ENCODE measurements around the gene MYO15B. TPM values are rescaled to one million over a fixed set of nuclear protein-coding genes. Genes with fewer than 3 reads are reported as not detected.
"Not testable (repeated sequence)": the region's sequence is repeated elsewhere in the genome, so short reads cannot be mapped to it uniquely, and the experiment has no call there.

Gene MYO15B
- total RNA-seq, 2 experiments from 2014 or later = 11.3 to 13.7 TPM

DNA sequence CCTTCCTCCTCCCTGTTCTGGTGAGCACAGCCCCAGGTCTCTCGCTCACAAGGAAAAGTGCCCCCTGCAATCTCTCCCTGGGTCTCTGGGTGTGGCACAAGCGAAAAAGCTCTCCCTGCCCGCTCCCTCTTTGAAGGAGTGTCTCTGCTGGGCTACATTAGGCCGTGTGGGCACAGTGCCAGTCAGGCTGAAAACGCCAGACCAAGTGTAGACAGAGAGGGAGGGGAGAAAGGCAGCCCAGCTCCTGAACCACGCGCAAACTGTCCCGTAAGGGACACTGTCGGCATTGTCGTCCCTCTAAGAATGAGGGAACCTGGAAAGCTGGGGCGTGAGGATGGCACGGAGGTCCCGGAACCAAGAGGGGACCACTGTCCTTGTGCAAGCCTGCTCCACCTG lies 49.5 kb downstream of the MYO15B start:
- H3K9me3 Mint-ChIP-seq = no peaks in the 10 kb centered on the region
- H3K4me1 Mint-ChIP-seq = peaks cover under 1% of the 10 kb centered on the region
- CTCF ChIA-PET = interaction anchor here (1.1 to 2.8 kb wide), 4 partner anchors 9 to 112 kb away, joined by 4 to 9 read pairs (median 7); a partner anchor contains a TSS
- POLR2A ChIA-PET = no interaction called here
- no peaks in the 10 kb centered on the region for H3K27me3 Mint-ChIP-seq
- no peak overlapping the region for H3K4me3 Mint-ChIP-seq
- H3K27ac Mint-ChIP-seq = no peak overlapping the region
- DNase-seq = no peak
- no peaks in the 10 kb centered on the region for H3K36me3 Mint-ChIP-seq (ENCODE audit: low read depth)

DNA sequence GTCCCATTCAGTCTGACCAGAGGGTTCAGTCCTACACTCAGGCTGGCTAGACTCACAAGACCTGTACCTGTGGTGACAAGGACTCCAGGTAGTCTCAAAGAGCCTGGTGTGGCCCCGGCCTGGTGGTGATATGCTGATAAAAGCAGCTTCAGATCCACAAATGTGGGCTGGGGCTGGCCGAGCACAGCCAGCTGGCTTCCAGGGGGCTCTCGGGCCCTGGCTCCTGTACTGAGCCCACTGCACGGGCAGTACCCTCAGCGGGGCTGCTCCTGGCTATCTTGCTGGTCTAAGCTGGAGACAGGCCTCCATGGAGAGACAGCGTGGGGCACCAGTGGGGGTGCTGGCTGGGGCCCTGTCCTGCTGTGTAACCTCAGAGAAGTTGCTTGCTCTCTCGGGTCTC lies 50.0 kb downstream of the MYO15B start:
- Mint-ChIP-seq H3K27me3 (no peaks in the 10 kb centered on the region), H3K4me1 (peaks cover 4% of the 10 kb centered on the region), H3K9me3 (no peaks in the 10 kb centered on the region), H3K27ac (no peak overlapping the region), H3K4me3 (no peak overlapping the region), H3K36me3 (ENCODE audit: low read depth) (no peaks in the 10 kb centered on the region)
- ChIA-PET POLR2A (no interaction called here), CTCF (interaction anchor here (1.1 to 2.8 kb wide), 5 partner anchors 9 to 112 kb away, joined by 3 to 9 read pairs (median 8); a partner anchor contains a TSS)
- DNase-seq = no peak

DNA sequence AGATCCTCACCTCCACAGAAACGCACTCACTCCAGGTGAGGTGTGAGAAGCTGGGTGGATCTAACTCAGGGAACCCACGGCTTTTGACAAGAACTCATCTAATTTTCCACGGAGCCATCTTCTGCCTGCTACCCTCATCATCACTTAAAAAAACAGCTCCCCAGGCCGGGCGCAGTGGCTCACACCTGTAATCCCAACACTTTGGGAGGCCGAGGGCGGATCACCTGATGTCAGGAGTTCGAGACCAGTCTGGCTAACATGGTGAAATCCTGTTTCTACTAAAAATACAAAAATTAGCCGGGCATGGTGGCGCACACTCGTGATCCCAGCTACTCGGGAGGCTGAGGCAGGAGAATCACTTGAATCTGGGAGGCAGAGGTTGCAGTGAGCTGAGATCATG lies 50.4 kb downstream of the MYO15B start:
- CTCF ChIA-PET = interaction anchor here (1.1 to 2.8 kb wide), 4 partner anchors 8 to 112 kb away, joined by 3 to 9 read pairs (median 8); a partner anchor contains a TSS
- not testable (repeated sequence) for H3K9me3 Mint-ChIP-seq; H3K36me3 Mint-ChIP-seq (ENCODE audit: low read depth); H3K27me3 Mint-ChIP-seq; H3K4me3 Mint-ChIP-seq; H3K4me1 Mint-ChIP-seq; DNase-seq; H3K27ac Mint-ChIP-seq
- POLR2A ChIA-PET = interaction anchor here (1.3 kb wide), 1 partner anchor 29 kb away, joined by 3 read pairs; the partner anchor contains the start of gene RECQL5

DNA sequence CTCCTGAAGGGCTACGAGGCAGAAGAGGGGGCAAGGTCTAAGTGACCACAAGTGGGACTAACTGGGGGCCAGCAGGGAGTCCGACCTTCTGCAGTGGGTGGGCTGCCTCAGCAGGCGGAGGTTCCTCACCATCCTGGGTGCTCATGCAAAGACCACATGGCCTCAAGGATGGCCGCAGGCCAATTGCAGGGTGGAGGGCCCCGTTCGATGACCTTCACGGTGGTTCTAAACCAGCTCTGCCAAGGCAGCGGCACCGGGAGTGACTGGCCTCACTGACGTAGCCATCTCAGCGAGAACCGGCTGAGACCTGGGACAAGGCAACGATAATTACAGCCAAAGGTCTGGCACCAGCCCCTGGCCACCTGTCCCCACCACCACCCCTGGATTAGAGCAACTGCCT lies 51.3 kb downstream of the MYO15B start:
- no peaks in the 10 kb centered on the region for H3K9me3 Mint-ChIP-seq
- H3K4me3 Mint-ChIP-seq = no peak overlapping the region
- no peaks in the 10 kb centered on the region for H3K36me3 Mint-ChIP-seq (ENCODE audit: low read depth)
- no peak for DNase-seq
- no peak overlapping the region for H3K27ac Mint-ChIP-seq
- ChIA-PET POLR2A (interaction anchor here (1.3 kb wide), 1 partner anchor 28 kb away, joined by 3 read pairs; the partner anchor contains the start of gene RECQL5), CTCF (interaction anchor here (1.1 to 2.0 kb wide), 2 partner anchors 14 to 109 kb away, joined by 3 to 8 read pairs; no protein-coding TSS in a partner anchor)
- peaks cover 4% of the 10 kb centered on the region for H3K4me1 Mint-ChIP-seq
- no peaks in the 10 kb centered on the region for H3K27me3 Mint-ChIP-seq

DNA sequence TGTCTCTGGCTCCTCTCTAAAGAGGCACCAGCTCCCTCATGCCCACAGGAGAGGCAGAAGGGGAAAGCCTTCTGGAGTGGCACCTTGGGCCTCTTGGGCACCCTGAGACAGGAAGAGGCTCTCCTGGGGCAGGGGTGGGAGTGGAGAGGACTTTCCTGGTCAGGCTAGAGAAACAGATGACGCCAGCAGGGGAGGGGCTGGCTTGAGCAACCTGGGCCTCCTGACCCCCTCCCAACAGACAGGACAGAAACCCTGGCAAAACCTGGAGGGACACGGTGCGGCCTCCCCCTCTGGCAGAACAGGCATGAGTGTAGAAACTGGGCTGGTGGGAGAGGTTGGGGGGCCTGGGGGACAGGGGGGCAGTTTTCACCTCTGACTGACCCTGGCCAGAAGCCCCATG lies 51.7 kb downstream of the MYO15B start:
- Mint-ChIP-seq H3K9me3 (no peaks in the 10 kb centered on the region), H3K4me3 (no peak overlapping the region), H3K36me3 (ENCODE audit: low read depth) (no peaks in the 10 kb centered on the region), H3K4me1 (peaks cover 4% of the 10 kb centered on the region), H3K27ac (no peak overlapping the region), H3K27me3 (no peaks in the 10 kb centered on the region)
- no peak for DNase-seq
- POLR2A ChIA-PET = interaction anchor here (1.3 kb wide), 1 partner anchor 27 kb away, joined by 3 read pairs; the partner anchor contains the start of gene RECQL5
- CTCF ChIA-PET = interaction anchor here (2.0 kb wide), 1 partner anchor 108 kb away, joined by 8 read pairs; no protein-coding TSS in a partner anchor

DNA sequence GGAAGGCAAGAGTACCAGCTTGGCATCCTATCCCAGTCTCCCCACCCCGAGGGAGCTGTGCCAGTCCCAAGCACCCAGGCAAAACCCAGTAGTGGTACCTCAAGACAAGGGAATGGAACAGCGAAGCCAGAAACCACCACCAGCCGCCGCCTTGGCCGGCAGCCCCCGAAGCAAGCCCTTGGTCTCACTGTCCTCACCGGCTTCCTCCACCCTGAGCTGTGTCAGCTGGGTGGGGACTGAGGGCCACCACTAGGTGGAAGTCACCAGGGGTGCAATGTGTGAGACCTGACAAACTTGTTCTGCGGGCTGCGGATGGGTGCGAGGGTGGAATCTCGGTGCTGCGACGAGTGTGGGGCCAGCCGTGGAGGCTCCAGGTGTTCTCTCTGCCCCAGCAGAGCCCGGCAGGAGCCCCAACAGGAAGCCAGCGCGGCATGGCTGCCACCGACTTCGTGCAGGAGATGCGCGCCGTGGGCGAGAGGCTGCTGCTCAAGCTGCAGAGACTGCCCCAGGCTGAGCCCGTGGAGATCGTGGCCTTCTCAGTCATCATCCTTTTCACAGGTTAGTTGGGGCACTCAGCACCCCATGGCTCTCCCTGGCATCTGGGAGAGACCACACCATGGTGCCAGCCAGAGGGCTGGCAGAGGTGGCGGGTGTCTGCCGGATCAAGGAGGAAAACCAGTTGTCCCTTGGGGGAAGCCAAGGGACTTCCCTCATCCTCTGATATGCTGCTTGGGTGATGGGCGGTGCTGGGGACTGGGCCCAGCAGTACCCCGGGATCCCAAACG lies 52.4 kb downstream of the MYO15B start:
- peaks cover 4% of the 10 kb centered on the region for H3K4me1 Mint-ChIP-seq
- H3K36me3 Mint-ChIP-seq (ENCODE audit: low read depth) = no peaks in the 10 kb centered on the region
- H3K27me3 Mint-ChIP-seq = no peaks in the 10 kb centered on the region
- ChIA-PET POLR2A (no interaction called here), CTCF (no interaction called here)
- H3K4me3 Mint-ChIP-seq = no peak overlapping the region
- no peak for DNase-seq
- H3K9me3 Mint-ChIP-seq = no peaks in the 10 kb centered on the region
- H3K27ac Mint-ChIP-seq = no peak overlapping the region

DNA sequence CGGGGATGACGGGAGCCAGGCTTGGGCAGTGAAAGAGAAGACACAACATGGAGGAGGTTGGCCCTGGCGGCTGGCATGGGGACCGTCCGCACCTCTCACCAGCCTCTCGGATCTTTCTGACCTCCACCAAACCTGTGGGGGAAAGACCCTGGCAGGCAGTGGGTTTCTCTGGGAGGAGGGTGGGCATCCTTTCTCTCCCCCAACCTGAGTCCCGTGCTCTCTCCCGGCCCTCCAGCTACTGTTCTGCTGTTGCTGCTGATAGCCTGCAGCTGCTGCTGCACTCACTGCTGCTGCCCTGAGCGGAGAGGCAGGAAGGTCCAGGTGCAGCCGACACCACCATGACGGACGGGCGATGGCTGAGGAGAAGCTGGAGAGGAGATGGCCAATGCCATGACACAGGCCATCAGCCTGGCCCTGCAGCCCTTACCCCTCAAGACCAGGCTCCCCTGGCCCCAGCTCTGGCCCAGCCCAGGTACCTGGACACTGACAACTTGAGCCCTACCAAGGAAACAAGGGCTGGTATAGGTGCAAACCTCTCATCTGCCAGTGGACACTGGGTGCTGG lies 53.0 kb downstream of the MYO15B start:
- Mint-ChIP-seq H3K27ac (no peak overlapping the region), H3K4me1 (peaks cover 6% of the 10 kb centered on the region), H3K9me3 (no peaks in the 10 kb centered on the region), H3K27me3 (no peaks in the 10 kb centered on the region), H3K36me3 (ENCODE audit: low read depth) (no peaks in the 10 kb centered on the region), H3K4me3 (no peak overlapping the region)
- POLR2A ChIA-PET = interaction anchor here (1.2 to 1.9 kb wide), 2 partner anchors 8 to 26 kb away, joined by 3 to 6 read pairs; partner anchors contain the start of genes RECQL5, SAP30BP and SMIM5
- CTCF ChIA-PET = interaction anchor here (6.5 kb wide), 1 partner anchor 7 kb away, joined by 75 read pairs; the partner anchor contains the start of gene SMIM5
- DNase-seq = no peak

DNA sequence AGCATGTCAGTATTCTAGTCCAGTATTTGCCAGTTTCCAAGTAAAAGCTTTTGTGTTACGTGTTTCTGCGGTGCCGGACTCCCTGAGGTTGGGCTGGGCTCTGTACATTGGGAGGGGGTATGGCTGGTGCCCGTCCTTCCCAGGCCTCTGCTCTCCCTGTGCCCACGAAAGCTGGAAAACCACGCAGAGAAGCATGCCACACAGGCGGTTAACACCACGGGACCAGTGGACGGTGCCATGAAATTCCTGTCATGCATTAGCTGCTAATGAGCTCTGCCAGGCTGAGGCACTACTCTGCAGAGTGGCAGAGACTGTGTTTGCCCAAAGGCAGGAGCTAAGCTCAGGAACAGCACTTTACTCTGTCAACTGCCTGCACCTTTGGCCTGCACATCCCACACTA lies 53.7 kb downstream of the MYO15B start:
- ChIA-PET CTCF (interaction anchor here (0.7 to 6.5 kb wide), 3 partner anchors 8 to 112 kb away, joined by 3 to 75 read pairs (median 6); partner anchors contain the start of gene SMIM5), POLR2A (interaction anchor here (1.2 to 1.9 kb wide), 3 partner anchors 8 to 108 kb away, joined by 3 to 6 read pairs (median 3); partner anchors contain the start of genes RECQL5, SAP30BP and SMIM5)
- Mint-ChIP-seq H3K27ac (no peak overlapping the region), H3K4me1 (peaks cover 13% of the 10 kb centered on the region), H3K27me3 (no peaks in the 10 kb centered on the region), H3K9me3 (no peaks in the 10 kb centered on the region), H3K36me3 (ENCODE audit: low read depth) (no peaks in the 10 kb centered on the region), H3K4me3 (no peak overlapping the region)
- DNase-seq = no peak

DNA sequence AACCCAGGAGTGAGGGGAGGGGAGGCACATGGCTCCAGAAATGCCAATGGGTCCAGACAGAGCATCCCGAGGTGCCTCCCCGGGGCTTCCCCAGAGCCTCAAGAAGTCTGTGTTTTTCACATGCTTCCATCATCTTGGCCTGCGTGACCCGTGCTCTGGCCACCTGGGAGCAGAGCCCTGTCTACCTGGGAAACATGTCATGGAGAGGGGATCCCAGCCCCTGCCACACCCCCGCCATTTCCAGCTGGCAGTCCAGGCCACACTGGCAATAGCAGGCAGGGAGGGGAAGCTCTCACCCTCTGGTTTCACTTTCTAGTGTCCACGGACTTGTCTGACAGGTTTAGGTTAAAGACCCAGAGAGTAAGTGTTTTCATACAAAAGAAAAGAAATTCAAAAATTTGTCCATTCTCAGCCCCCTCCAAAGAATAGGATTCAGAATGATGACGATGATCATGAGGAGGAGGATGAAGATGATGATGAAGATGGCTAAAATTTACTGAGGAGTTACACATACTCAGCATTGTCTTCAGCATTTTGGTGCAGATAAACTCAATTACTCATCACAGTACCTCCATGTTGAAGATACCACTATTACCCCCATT lies 54.7 kb downstream of the MYO15B start:
- Mint-ChIP-seq H3K9me3 (no peaks in the 10 kb centered on the region), H3K4me3 (no peak overlapping the region), H3K27ac (no peak overlapping the region), H3K36me3 (ENCODE audit: low read depth) (no peaks in the 10 kb centered on the region), H3K27me3 (no peaks in the 10 kb centered on the region), H3K4me1 (peaks cover 17% of the 10 kb centered on the region)
- ChIA-PET POLR2A (interaction anchor here (1.2 to 1.9 kb wide), 2 partner anchors 24 to 107 kb away, joined by 3 to 6 read pairs; partner anchors contain the start of genes RECQL5 and SAP30BP), CTCF (interaction anchor here (0.6 to 6.5 kb wide), 5 partner anchors 9 to 111 kb away, joined by 3 to 75 read pairs (median 3); partner anchors contain the start of gene SMIM5)
- DNase-seq = no peak

DNA sequence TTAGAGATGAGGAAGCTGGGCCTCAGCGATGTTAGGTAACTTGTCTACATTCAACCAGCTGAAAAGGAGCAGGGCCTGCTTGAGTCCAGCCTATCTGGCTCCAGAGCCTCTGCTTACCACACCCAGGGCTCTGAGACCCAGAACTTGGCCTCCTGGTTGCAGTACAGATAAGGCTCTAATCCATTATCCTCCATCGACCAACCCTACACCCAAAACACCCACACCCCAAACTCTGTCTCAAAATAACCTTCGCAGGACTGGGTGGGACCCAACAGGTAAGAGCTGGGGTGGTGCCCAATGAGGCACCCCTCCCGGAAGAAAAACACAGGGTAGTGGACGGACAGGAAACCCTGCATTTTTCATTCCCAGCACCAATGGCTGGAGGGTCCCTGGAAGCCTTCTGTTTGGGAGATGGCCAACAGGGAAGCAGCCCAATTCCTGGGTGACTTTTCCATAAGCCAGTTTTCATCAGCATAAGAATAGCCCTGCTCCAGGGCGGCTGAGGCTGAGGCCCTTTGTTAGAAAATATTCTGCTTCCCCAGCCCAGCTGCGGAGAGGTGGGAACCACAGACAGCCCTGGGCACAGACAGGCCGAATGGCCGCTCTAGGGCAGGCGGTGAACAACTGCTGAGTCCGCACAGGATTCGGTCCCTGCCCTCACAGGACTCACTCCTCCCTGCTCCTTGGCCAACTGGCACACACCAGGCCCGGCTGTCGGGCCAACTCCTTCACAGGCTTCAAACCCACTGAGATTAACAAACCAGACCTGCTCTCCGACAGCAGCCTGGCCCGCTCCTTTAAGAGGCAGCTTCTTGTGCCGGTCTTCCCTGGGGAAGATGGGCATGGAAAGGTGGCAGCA lies 55.4 kb downstream of the MYO15B start:
- H3K4me3 Mint-ChIP-seq = no peak overlapping the region
- DNase-seq = no peak
- CTCF ChIA-PET = interaction anchor here (0.6 to 6.5 kb wide), 5 partner anchors 10 to 110 kb away, joined by 3 to 75 read pairs (median 3); partner anchors contain the start of gene SMIM5
- POLR2A ChIA-PET = interaction anchor here (1.9 kb wide), 1 partner anchor 24 kb away, joined by 6 read pairs; the partner anchor contains the start of genes RECQL5 and SAP30BP
- peaks cover 17% of the 10 kb centered on the region for H3K4me1 Mint-ChIP-seq
- no peaks in the 10 kb centered on the region for H3K27me3 Mint-ChIP-seq
- H3K9me3 Mint-ChIP-seq = no peaks in the 10 kb centered on the region
- H3K36me3 Mint-ChIP-seq (ENCODE audit: low read depth) = no peaks in the 10 kb centered on the region
- no peak overlapping the region for H3K27ac Mint-ChIP-seq

DNA sequence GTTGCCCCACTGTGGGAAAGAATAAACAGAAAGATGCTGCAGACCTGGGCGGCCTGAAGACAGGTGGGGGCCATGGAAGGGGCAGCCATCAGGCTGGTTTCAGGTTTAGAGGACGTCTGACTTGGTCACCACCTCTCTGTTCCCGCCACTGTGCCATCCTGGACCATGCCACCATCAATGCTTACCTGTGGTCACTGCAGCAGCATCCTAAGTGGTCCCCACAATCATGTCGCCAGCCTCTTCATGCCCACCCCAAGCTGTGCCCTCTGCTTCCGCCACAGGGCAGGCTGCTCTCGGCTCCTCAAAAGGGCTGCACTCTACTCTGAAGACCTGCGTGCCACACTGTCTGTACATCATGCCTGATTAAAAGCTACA lies 56.0 kb downstream of the MYO15B start:
- POLR2A ChIA-PET = no interaction called here
- Mint-ChIP-seq H3K4me3 (no peak overlapping the region), H3K9me3 (no peaks in the 10 kb centered on the region), H3K36me3 (ENCODE audit: low read depth) (no peaks in the 10 kb centered on the region), H3K27me3 (no peaks in the 10 kb centered on the region), H3K27ac (no peak overlapping the region), H3K4me1 (peaks cover 17% of the 10 kb centered on the region)
- CTCF ChIA-PET = interaction anchor here (1.6 to 6.5 kb wide), 2 partner anchors 10 to 104 kb away, joined by 6 to 75 read pairs; partner anchors contain the start of gene SMIM5
- DNase-seq = no peak

DNA sequence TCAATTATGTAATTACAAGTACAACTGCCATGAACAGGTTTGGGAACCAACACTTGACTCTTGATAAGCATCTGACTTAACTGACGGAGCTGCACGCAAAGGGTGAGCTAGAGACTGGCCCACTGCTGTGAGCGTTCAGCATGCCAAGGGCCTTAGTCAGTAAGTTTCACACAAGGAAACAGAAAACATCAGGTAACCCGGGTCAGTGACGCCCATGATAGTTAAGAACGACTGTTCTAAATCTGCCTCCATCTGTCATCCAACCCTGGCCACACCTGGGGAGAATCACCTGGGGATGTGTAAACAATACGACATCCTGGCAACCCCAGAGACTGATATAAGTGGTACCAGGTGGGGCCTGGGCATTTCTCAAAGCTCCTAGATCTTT lies 57.9 kb downstream of the MYO15B start:
- Mint-ChIP-seq H3K27ac (no peak overlapping the region), H3K4me1 (peaks cover 17% of the 10 kb centered on the region), H3K36me3 (ENCODE audit: low read depth) (peaks cover 12% of the 10 kb centered on the region), H3K9me3 (no peaks in the 10 kb centered on the region), H3K27me3 (no peaks in the 10 kb centered on the region), H3K4me3 (no peak overlapping the region)
- CTCF ChIA-PET = interaction anchor here (1.1 to 6.5 kb wide), 7 partner anchors 9 to 108 kb away, joined by 3 to 75 read pairs (median 6); partner anchors contain the start of gene SMIM5
- POLR2A ChIA-PET = interaction anchor here (1.1 to 1.4 kb wide), 4 partner anchors 9 to 43 kb away, joined by 3 to 10 read pairs (median 3); partner anchors contain the start of genes RECQL5 and SAP30BP
- DNase-seq = no peak
